Renal cortical epithelial cell (primary cell): ENCODE measurements around the gene FCRL2. TPM values are rescaled to one million over a fixed set of nuclear protein-coding genes. Genes with fewer than 3 reads are reported as not detected.

Experiments
- DNase-seq: peaks from one replicate; pipeline ENCODE4 v3.0.0-alpha.2; 2011; ENCODE audit warnings: low read depth
- total RNA-seq: library from RNA; depleted of rRNA; stranded (reverse); fragments of >200 nt; gene quantifications from 2 replicates; pipeline ENCODE4 v1.2.3, GENCODE V29; 2014

FCRL2 gene
- total RNA-seq, result not detected in 2 replicates

- DNase-seq, result peak; percentile 49
These were observed at the start of gene FCRL2 for GRCh38 chr1:157776971-157777391. Gene FCRL2, minus strand, starts transcription at chr1:157777132. Its CDS starts 59 bp downstream, at chr1:157777073.

- no peak for DNase-seq
These were observed 43.4 kb upstream of the FCRL2 start for GRCh38 chr1:157820299-157820698.

DNA sequence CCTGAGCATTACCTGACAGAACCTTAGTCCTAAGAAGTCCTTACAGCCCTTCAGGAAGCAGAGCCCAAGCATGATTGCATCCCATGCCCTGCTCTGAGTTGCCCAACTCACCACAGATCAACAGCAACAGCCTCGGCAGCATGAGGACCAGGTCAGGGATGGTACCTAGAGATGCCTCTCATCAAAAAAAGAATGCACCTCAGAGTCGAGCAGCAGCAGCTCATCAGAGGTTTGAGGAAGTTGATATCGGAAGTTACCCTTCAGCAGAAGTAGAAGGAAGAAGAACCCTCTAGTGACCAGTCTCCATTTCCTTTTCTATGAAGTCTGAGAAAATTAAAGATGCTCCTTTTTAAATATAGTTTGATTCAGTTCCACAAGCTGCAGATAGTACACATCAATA, 43.0 kb upstream of the FCRL2 start, which contains the start of gene FCRL1:
TSS of gene FCRL1 (minus strand) at position 225 of the 400 bp plus-strand sequence. CDS start at position 142, 83 bp downstream.
- no peak for DNase-seq

- DNase-seq, result no peak
These were observed 42.3 kb upstream of the FCRL2 start for GRCh38 chr1:157819215-157819614.

- DNase-seq, result no peak
These were observed 36.3 kb upstream of the FCRL2 start for GRCh38 chr1:157813269-157813668.

DNA sequence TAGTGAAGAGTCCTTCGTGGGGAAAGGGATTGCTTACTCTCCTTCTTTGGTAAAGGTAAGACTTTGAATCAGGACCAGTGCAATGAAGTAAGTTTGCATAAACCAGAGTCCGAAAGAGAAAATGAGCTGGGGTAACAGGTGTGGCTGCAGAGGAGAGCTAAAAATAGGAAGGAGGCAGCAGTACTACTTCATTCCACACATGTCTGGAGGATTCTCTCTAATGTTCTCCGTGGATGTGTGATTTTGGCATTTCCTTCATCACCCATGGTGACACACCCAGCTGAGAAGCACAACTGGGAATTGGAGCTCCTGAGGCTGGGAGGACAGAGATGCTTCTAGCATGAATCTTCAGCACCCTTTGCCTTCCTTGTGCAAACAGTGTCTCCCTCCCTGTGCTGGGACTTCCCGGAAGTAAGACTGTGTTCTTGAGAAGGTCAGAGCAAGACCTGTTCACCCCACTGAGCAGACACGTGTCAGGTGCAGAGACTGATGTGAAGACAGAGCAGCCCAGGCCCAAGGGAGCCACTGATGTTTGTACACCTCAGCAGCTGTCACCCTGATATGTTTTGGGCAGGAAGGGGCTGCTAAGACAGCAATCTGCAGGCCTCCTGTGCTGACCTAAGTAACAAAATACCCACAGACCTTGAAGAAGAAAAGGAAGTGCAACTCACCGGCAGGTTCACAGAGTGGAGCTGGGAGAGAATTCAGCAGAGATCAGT, 29.7 kb upstream of the FCRL2 start:
- DNase-seq, result no peak

GRCh38 chr1:157803851-157804250, 26.9 kb upstream of the FCRL2 start:
- DNase-seq, result no peak

DNA sequence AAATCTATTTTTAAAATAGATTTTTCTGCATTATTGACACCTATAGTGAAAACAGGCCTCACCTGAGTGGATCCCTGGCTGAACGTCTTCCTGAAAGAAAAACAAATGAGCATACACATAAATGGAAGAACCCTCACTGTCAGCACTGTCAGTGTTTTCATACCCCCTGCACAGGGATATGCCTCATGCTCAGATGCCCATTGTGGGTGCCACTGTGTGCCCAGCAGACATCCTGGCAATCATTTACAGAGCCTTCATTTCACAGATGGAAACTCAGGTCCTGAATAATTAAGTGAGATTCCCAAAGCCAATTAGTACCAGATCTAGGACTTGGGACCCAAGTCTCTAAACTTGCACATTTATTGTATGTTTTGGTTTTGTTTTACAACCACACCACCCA, 23.1 kb upstream of the FCRL2 start:
- peak; percentile 40 for DNase-seq

DNA sequence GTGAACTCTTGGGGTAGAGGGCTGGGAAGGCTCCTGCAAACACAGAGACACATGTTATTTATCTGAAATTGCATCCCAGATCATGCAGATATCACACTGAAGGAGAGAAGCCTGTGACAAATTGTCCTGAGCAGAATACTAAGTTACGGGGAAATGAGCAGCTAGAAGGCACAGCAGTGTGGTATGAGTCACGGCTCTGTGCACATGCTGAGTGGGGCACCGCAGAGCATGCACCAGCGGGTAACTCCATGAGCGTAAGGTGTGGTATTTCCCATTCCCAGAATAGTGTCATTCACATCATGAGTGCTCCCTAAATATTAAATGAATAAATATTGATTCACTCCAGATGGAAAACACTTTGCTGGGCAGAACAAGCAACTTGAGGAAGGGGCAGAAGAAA, 21.3 kb upstream of the FCRL2 start:
- peak; percentile 46 for DNase-seq

- no peak for DNase-seq
These were observed 8.3 kb upstream of the FCRL2 start for GRCh38 chr1:157785248-157785647.

DNA sequence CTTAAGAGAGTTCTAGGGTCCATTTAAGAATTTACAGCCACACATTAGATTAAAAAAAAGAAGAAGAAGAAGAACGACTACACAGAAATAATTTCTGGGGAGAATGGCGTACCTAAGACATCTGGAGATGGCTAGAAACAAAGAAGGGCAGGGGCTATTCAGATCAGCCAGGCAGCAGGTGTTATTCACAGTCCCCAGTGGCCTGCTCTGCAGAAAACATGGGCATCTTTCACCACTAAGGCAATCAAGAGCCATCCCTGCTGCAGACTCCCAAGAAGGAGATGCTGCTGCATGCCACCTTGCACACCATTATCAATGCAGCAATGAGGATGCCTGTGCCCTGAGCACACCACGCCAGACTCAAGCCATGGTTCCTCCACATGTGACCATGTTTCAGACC, 7.9 kb upstream of the FCRL2 start:
- DNase-seq, result no peak

GRCh38 chr1:157782931-157783330, 6.0 kb upstream of the FCRL2 start:
- DNase-seq, result no peak

GRCh38 chr1:157781048-157781447, 4.1 kb upstream of the FCRL2 start:
- DNase-seq, result no peak

- DNase-seq, result no peak
These were observed 1.6 kb downstream of the FCRL2 start for GRCh38 chr1:157775101-157775870.

DNA sequence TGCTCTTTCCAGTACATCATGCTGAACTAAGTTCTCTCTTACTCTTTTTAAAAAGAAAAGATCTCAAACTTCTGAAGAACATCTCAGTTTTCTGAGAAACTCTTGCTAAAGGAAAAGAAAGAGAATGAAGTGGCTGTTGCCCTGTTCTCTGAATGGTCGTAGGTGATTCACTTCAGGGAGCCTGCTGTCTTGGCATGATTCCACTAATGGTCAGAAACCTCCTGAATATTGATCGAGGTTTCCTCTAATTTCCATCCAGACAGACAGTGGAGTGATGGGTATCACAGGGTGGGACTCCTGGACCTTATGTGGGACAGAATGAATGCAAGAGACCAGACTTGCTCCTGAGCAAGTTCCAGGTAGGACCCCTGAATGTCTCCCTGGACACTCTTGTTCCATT, 2.5 kb downstream of the FCRL2 start:
- DNase-seq, result no peak

DNA sequence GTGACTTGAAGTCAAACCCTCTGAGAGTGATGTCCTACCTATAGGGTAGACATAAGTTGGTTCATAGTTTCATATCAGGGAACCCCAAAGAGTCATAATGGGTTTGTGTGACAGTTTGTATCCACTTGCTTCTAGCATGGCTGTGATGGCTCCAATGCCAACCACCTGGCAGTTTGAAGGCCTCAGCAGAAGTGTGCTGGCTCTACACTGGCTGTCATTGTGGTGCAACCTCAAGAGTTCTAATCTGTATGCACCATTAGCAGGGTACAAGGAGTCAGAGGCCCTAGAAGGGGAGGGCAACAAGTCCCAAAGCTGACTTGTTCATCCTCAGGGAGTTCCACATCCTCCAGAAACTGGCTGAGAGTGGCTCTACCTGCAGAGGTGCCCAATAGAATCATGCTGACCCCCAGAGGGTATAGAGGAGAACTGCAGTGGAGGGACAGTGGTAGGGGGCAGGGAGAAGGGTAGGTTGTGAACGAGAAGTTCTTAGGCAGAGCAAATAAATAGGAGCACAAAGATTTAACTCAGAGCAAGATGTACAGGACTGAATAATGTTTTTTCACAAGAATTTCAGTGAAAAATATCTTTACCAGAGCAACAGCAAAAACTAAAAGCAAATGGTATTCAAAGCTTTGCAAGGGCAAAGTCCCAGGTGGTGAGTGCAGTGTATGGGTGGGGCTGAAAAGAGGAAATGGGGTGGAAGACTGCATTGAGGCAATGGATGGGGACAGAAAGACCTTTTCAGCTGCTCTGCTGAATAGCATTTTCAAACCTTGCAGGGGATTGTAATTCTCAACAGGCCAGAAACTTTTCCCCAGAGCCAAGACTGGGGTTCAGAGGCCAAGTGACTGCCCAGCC, 3.2 kb downstream of the FCRL2 start:
- DNase-seq, result no peak

GRCh38 chr1:157771661-157772425, 5.1 kb downstream of the FCRL2 start:
- DNase-seq, result no peak

DNA sequence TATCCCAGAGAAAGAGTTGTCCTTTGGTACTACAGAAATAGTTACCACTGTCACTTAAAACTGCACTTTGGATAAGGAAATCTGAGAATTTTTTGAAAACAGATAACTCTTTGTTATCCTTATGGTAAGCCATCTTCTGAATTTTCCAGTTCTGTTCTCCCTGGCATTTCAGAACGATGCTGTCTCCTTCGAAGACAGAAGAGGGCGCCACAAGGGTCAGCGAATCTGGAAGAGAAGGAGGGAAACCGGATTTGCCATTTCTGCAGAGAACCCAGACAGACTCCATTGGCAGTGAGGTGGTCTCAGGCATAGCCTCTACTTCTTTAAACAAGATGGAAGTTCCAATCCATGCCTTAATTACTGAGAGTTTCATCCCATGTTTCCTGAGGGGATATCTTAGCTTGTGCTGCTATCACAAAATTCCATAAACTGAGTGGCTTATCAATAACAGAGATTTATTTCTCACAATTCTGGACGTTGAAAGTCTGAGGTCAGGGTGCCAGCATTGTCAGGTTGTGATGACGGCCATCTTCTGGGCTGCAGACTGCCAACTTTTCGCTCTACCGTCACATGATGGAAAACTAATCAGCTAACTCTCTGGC, 6.4 kb downstream of the FCRL2 start:
- no peak for DNase-seq

DNA sequence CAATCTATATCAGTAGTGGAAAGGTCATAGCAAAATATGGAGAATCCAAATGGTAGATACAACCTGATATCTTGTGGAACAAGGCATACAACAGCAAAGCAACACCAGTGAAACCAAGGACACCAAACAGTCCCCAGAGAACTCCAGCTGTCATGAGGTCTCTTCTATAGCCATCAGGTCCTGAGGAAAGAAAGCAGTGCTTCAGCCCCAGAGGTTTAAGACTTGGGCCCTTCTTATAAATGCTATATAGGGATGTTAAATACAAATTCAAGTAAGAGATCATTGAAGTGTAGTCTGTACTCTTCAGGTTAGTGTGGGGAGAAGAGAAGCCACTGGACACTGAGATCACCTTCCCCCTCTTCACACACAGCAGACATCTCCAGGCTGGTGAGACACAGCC, 10.1 kb downstream of the FCRL2 start:
- no peak for DNase-seq

DNA sequence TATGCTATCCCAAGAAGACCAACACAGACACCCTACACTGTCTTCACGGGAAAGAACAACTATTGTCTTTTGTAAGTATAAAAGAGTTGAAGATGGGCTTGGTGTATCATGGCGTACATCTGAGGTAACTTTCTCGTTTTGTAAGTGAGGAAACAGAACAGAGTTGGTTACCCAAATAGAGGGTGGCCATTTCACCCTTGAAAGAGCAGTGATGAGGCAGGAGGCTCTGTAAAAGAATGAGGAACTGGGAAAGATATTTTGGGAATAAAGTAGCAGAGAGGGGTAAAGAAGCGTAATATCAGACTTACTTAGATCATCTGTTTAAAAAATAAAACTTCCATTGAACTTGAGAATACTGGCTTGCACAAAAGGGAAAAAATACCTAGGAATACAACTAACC, 18.9 kb downstream of the FCRL2 start:
- no peak for DNase-seq

DNA sequence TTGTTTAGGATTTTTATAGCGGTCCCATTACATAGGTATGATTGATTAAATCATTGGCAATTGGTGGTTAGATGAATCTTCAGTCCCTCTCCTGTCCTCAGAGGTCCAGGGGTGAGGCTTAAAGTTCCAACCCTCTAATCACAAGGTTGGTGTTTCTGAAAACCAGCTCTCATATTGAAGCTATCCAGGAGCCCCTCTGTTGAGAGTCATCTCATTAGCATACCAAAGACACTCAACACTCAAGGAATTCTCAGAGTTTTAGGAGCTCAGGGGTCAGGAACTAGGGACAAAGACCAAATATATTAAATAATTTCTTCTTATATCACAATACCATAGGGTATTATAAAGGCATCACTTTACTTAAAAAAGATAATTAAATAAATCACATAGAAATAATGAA, 23.3 kb downstream of the FCRL2 start:
- DNase-seq, result no peak
